SK-N-MC (cell line): ENCODE measurements around the gene PAM16.

Experiments
- EZH2 ChIP-seq: fragments of 200-600 bp; sonication (generic); IDR thresholded peaks from one replicate; pipeline ENCODE4 v1.6.1; 2017; ENCODE audit warnings: antibody characterized with exemption
- FOXP2 ChIP-seq: optimal IDR thresholded peaks from 2 replicates; pipeline ENCODE3; 2011; ENCODE audit warnings: mild to moderate bottlenecking, moderate library complexity; ENCODE audit not compliant: insufficient read depth; ENCODE audit errors: extremely low read length, control extremely low read depth
- POLR2AphosphoS5 ChIP-seq: IDR thresholded peaks from 2 replicates; pipeline ENCODE4 v1.6.1; 2012; ENCODE audit warnings: mild to moderate bottlenecking, low read depth, low read length, borderline replicate concordance

DNA sequence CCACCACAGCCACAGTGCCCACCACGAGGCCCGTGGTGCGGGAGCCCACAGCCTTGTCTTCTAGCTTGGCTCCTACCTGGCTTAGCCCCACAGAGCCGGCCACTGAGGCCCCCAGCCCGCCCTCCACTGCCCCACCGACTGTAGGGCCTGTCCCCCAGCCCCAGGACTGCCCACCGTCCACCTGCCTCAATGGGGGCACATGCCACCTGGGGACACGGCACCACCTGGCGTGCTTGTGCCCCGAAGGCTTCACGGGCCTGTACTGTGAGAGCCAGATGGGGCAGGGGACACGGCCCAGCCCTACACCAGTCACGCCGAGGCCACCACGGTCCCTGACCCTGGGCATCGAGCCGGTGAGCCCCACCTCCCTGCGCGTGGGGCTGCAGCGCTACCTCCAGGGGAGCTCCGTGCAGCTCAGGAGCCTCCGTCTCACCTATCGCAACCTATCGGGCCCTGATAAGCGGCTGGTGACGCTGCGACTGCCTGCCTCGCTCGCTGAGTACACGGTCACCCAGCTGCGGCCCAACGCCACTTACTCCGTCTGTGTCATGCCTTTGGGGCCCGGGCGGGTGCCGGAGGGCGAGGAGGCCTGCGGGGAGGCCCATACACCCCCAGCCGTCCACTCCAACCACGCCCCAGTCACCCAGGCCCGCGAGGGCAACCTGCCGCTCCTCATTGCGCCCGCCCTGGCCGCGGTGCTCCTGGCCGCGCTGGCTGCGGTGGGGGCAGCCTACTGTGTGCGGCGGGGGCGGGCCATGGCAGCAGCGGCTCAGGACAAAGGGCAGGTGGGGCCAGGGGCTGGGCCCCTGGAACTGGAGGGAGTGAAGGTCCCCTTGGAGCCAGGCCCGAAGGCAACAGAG is 31.0 kb upstream of the PAM16 start:
- TF ChIP-seq POLR2AphosphoS5: no peak
- no peak for TF ChIP-seq EZH2
- TF ChIP-seq FOXP2: no peak
